ENCODE data around the gene IGF2R. TPM values are rescaled to one million over a fixed set of nuclear protein-coding genes. Genes with fewer than 3 reads are reported as not detected.

IGF2R gene
- total RNA-seq, 2 donors from 2014 or later, result 60.3 to 91.3 TPM

GRCh38 chr6:160031871-160032270 is 63.0 kb downstream of the IGF2R start:
- no peaks in the 10 kb centered on the region for H3K27me3 ChIP-seq (replicated peaks; ENCODE audit: insufficient read depth)
- WGBS, result 97% methylated on average over 11 of the region's 11 CpGs
- H3K9me3 ChIP-seq, result no peaks in the 10 kb centered on the region
- H3K27ac ChIP-seq, result no peak overlapping the region
- intact Hi-C loops (cut with DNase I), result no loop called here
- no peaks in the 10 kb centered on the region for H3K4me1 ChIP-seq (replicated peaks)
- peaks cover 3 to 8% of the 10 kb centered on the region in 2 donors for H3K36me3 ChIP-seq
- no peak overlapping the region for H3K4me3 ChIP-seq
- DNase-seq (ENCODE audit: low spot score), result no peak
- TF ChIP-seq CTCF (IDR thresholded peaks at IDR 0.05) (no peak), POLR2A (IDR thresholded peaks at IDR 0.05) (no peak), POLR2AphosphoS5 (IDR thresholded peaks at IDR 0.05) (no peak)

- intact Hi-C loops (cut with DNase I), result no loop called here
- no peak overlapping the region for H3K27ac ChIP-seq
- DNase-seq (ENCODE audit: low spot score), result no peak
- peaks cover 3 to 6% of the 10 kb centered on the region in 2 donors for H3K36me3 ChIP-seq
- TF ChIP-seq POLR2A (IDR thresholded peaks at IDR 0.05), result no peak
- no peak for TF ChIP-seq CTCF (IDR thresholded peaks at IDR 0.05)
- TF ChIP-seq POLR2AphosphoS5 (IDR thresholded peaks at IDR 0.05), result no peak
- no peaks in the 10 kb centered on the region for H3K27me3 ChIP-seq (replicated peaks; ENCODE audit: insufficient read depth)
- H3K9me3 ChIP-seq, result no peaks in the 10 kb centered on the region
- H3K4me3 ChIP-seq, result no peak overlapping the region
- H3K4me1 ChIP-seq (replicated peaks), result no peaks in the 10 kb centered on the region
- 97% methylated on average over 7 of the region's 7 CpGs for whole genome bisulfite sequencing
Observed at GRCh38 chr6:160032538-160032937, 63.7 kb downstream of the IGF2R start.

- Histone ChIP-seq H3K4me3 (no peak overlapping the region), H3K27ac (no peak overlapping the region), H3K36me3 (peaks cover 3% of the 10 kb centered on the region in 2 donors), H3K4me1 (replicated peaks) (no peaks in the 10 kb centered on the region), H3K27me3 (replicated peaks; ENCODE audit: insufficient read depth) (no peaks in the 10 kb centered on the region), H3K9me3 (no peaks in the 10 kb centered on the region)
- no peak for DNase-seq (ENCODE audit: low spot score)
- TF ChIP-seq POLR2AphosphoS5 (IDR thresholded peaks at IDR 0.05), result no peak
- TF ChIP-seq POLR2A (IDR thresholded peaks at IDR 0.05), result no peak
- TF ChIP-seq CTCF (IDR thresholded peaks at IDR 0.05), result no peak
- intact Hi-C loops (cut with DNase I), result no loop called here
- WGBS, result 76% methylated on average over 17 of the region's 17 CpGs
Observed at GRCh38 chr6:160034036-160034930, 65.4 kb downstream of the IGF2R start.

GRCh38 chr6:160035241-160035640 is 66.4 kb downstream of the IGF2R start:
- Histone ChIP-seq H3K36me3 (peaks cover 3% of the 10 kb centered on the region in 2 donors), H3K9me3 (no peaks in the 10 kb centered on the region), H3K4me3 (no peak overlapping the region), H3K27ac (no peak overlapping the region), H3K27me3 (replicated peaks; ENCODE audit: insufficient read depth) (no peaks in the 10 kb centered on the region), H3K4me1 (replicated peaks) (no peaks in the 10 kb centered on the region)
- DNase-seq (ENCODE audit: low spot score), result no peak
- TF ChIP-seq CTCF (IDR thresholded peaks at IDR 0.05) (no peak), POLR2A (IDR thresholded peaks at IDR 0.05) (no peak), POLR2AphosphoS5 (IDR thresholded peaks at IDR 0.05) (no peak)
- 94% methylated on average over 7 of the region's 7 CpGs for WGBS
- intact Hi-C loops (cut with DNase I), result no loop called here
